A549 treated with Mapracorat at 1 μM for 4 hours (cell line): ENCODE data around the gene SEPTIN10. TPM values are rescaled to one million over a fixed set of nuclear protein-coding genes. Genes with fewer than 3 reads are reported as not detected.

Experiments
- total RNA-seq: library from RNA; stranded (reverse); fragments of 200-300 nt; extraction: Qiagen RNA extraction; gene quantifications from 5 replicates; pipeline ENCODE4 v1.2.3, GENCODE V29; 2022

Gene SEPTIN10
- total RNA-seq: 34.6 to 47.0 TPM (median 44.9 TPM) in 5 replicates

GRCh38 chr2:109613922-109614714, at the start of gene SEPTIN10, which contains the start of gene SOWAHC:
SEPTIN10 (minus strand) TSS chr2:109613966; CDS start chr2:109613827, 139 bp downstream.
SOWAHC (plus strand) TSS chr2:109614364; CDS start chr2:109614490, 126 bp downstream.

Other genes starting within 250 kb of the SEPTIN10 start
- 7.6 to 10.5 TPM (median 10.3 TPM) in 5 replicates for gene SOWAHC, start 398 bp upstream of the SEPTIN10 start, total RNA-seq
- gene RGPD5, start 180.3 kb upstream of the SEPTIN10 start, total RNA-seq: 4.2 to 7.8 TPM (median 4.8 TPM) in 5 replicates